GM12864 (cell line): ENCODE data around the gene SMIM5.
A peak's percentile ranks its signal among the peaks of the same experiment; 100 is the strongest.

ENCODE experiments used
- DNase-seq: peaks from one replicate; pipeline ENCODE4 v3.0.0-alpha.2; 2011; ENCODE audit warnings: low read depth
- H3K4me3 ChIP-seq: 2 replicates; pipeline ENCODE4 v1.5.1; 2011; ENCODE audit warnings: mild to moderate bottlenecking, low read depth, low read length, control low read depth
- CTCF ChIP-seq: IDR thresholded peaks from 2 replicates; pipeline ENCODE4 v1.5.1; 2011; ENCODE audit warnings: low read depth, mild to moderate bottlenecking, moderate library complexity, low read length, control low read depth, inconsistent platforms; ENCODE audit errors: missing control alignments

SMIM5 gene

DNA sequence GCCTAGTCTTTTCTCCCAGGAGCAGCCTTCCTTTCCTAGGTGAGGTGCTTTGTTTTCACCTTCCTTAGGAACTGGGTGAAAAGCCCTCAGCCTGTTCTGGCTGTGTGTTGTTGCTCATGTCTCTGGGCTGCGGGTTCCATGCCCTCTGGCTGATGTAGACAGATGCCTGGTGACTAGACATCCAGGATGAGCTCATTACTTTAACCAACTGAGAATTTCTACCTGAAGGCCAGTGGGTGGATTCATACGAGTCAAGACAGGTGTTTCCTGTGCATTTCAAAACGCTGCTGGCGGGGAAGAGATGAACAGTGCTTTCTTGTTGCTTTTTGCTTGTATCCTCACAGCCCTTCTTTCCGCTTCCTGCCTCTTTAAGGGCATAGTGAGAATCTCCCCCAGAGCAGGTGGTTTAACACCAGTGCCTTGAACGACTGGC, 56.2 kb downstream of the SMIM5 start:
- DNase-seq, result peak; percentile 75
- H3K4me3 ChIP-seq, result no peak overlapping the region
- TF ChIP-seq CTCF, result no peak
